ENCODE results near the gene SNX4.

DNA sequence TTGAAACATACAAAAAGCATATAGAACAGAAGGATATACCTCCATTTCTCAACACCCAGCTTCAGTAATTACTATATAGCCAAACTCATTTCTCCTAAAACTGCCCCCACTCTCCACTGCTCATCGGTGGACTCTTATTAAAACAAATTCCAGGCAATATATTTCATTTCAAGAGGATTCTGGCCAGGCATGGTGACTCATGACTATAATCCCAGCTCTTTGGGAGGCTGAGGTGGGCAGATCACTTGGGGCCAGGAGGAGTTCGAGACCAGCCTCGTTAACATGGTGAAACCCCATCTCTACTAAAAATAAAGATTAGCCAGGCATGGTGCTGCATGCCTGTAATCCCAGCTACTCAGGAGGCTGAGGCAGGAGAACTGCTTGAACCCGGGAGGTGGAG, 40.9 kb downstream of the SNX4 start:
- TF ChIP-seq, protein P1, sequence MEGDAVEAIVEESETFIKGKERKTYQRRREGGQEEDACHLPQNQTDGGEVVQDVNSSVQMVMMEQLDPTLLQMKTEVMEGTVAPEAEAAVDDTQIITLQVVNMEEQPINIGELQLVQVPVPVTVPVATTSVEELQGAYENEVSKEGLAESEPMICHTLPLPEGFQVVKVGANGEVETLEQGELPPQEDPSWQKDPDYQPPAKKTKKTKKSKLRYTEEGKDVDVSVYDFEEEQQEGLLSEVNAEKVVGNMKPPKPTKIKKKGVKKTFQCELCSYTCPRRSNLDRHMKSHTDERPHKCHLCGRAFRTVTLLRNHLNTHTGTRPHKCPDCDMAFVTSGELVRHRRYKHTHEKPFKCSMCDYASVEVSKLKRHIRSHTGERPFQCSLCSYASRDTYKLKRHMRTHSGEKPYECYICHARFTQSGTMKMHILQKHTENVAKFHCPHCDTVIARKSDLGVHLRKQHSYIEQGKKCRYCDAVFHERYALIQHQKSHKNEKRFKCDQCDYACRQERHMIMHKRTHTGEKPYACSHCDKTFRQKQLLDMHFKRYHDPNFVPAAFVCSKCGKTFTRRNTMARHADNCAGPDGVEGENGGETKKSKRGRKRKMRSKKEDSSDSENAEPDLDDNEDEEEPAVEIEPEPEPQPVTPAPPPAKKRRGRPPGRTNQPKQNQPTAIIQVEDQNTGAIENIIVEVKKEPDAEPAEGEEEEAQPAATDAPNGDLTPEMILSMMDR (IDR thresholded peaks at IDR 0.05), result no peak
- no peak for TF ChIP-seq POLR2AphosphoS5 (IDR thresholded peaks at IDR 0.05)
- TF ChIP-seq POLR2A (IDR thresholded peaks at IDR 0.05), result no peak

All from suprapubic skin (tissue), 4 donors.